Measurements from ENCODE around the gene CDH24. TPM values are rescaled to one million over a fixed set of nuclear protein-coding genes. Genes with fewer than 3 reads are reported as not detected.

CDH24 gene
- total and polyA plus RNA-seq, 2 donors (not counting 3 experiments of a cell fraction or from before 2014, with no cell fraction given): 21.7 to 52.9 TPM

DNA sequence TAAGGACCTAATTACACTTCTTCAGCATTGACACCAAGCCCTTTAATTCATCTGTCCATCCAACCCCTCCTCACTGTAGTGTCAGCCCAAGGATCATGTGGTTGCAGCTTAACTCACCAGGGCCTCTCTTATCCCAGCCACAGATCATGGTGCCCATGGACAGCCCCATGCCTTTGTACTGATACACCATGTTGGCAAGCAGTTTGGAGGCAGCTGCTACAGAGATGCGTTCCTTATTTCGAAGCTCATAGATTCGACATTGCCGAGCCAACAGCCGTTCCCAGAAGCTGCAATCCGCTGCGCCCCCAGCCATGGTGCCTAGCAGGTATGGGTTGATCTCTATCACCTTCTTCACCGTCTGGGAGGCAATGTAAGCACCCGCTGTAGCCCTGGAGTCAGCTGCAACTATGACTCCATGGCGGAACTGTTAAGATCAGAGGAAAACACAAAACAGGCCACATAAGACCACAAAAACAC lies 24.0 kb downstream of the CDH24 start:
- Histone ChIP-seq H4K20me1 (replicated peaks; ENCODE audit: control insufficient read depth, extremely low read depth, insufficient read depth, low read length) (no peaks in the 10 kb centered on the region), H3K4me2 (ENCODE audit: insufficient read depth, low read length) (peak overlapping the region; percentile 66), H3K4me3 (replicated peaks in 1 of 3; ENCODE audit: insufficient read depth in 1 of 3, low read depth in 1 of 3, low read length in 3 of 3) (peak overlapping the region in 1 of 3 experiments; percentile 88), H3K9ac (replicated peaks; ENCODE audit: extremely low read depth, insufficient read depth, low read length) (peak overlapping the region; percentile 93), H3K9me3 (replicated peaks; ENCODE audit: control insufficient read depth, insufficient read depth, low read length) (no peaks in the 10 kb centered on the region), H3K9me1 (replicated peaks; ENCODE audit: control insufficient read depth, extremely low read depth, insufficient read depth, low read length) (no peaks in the 10 kb centered on the region), H3K27me3 (ENCODE audit: control insufficient read depth in 2 of 2, insufficient read depth in 2 of 2, low read length in 2 of 2) (no peaks in the 10 kb centered on the region), H3K79me2 (ENCODE audit: control insufficient read depth, insufficient read depth, low read length) (peaks cover 33% of the 10 kb centered on the region), H2AFZ (ENCODE audit: low read depth, low read length) (no peak overlapping the region), H3K4me1 (ENCODE audit: control insufficient read depth, extremely low read depth, insufficient read depth, low read length) (peaks cover 16% of the 10 kb centered on the region), H3K36me3 (ENCODE audit: control insufficient read depth in 2 of 2, extremely low read depth in 1 of 2, insufficient read depth in 2 of 2, low read length in 2 of 2) (peaks cover 9 to 15% of the 10 kb centered on the region in 2 experiments), H3K27ac (ENCODE audit: insufficient read depth, low read depth, low read length) (no peak overlapping the region)
- BruUV-seq (replicated peaks): no TSS peak
- no peak for TF ChIP-seq POLR2A (IDR thresholded peaks at IDR 0.05; ENCODE audit: low read depth, low read length)
- no peak for TF ChIP-seq POLR2AphosphoS5 (IDR thresholded peaks at IDR 0.05; ENCODE audit: insufficient read depth, low read depth, low read length)
- TF ChIP-seq JUN (IDR thresholded peaks at IDR 0.05; ENCODE audit: borderline replicate concordance, insufficient read depth, insufficient read length, low read depth): no peak
- TF ChIP-seq MYC (IDR thresholded peaks at IDR 0.05; ENCODE audit: low read depth, low read length): no peak
- TF ChIP-seq EZH2 (IDR thresholded peaks at IDR 0.05; ENCODE audit: borderline replicate concordance, low read depth, low read length, severe bottlenecking): no peak
- no peak for TF ChIP-seq FOS (IDR thresholded peaks at IDR 0.05; ENCODE audit: borderline replicate concordance, insufficient read depth, low read length)
- TF ChIP-seq GATA2 (IDR thresholded peaks at IDR 0.05; ENCODE audit: insufficient read depth, insufficient read length, low read depth, low read length): no peak
- TF ChIP-seq, protein P1, sequence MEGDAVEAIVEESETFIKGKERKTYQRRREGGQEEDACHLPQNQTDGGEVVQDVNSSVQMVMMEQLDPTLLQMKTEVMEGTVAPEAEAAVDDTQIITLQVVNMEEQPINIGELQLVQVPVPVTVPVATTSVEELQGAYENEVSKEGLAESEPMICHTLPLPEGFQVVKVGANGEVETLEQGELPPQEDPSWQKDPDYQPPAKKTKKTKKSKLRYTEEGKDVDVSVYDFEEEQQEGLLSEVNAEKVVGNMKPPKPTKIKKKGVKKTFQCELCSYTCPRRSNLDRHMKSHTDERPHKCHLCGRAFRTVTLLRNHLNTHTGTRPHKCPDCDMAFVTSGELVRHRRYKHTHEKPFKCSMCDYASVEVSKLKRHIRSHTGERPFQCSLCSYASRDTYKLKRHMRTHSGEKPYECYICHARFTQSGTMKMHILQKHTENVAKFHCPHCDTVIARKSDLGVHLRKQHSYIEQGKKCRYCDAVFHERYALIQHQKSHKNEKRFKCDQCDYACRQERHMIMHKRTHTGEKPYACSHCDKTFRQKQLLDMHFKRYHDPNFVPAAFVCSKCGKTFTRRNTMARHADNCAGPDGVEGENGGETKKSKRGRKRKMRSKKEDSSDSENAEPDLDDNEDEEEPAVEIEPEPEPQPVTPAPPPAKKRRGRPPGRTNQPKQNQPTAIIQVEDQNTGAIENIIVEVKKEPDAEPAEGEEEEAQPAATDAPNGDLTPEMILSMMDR (IDR thresholded peaks at IDR 0.05; ENCODE audit: extremely low read depth in 1 of 2, insufficient read depth in 1 of 2, low read depth in 1 of 2, low read length in 2 of 2): no peak
- TF ChIP-seq, protein P2, sequence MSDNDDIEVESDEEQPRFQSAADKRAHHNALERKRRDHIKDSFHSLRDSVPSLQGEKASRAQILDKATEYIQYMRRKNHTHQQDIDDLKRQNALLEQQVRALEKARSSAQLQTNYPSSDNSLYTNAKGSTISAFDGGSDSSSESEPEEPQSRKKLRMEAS (IDR thresholded peaks at IDR 0.05; ENCODE audit: insufficient read depth, insufficient read length): no peak
- ChIA-PET CTCF (interaction anchor here (1.0 to 4.4 kb wide), 5 partner anchors 25 to 60 kb away, joined by 3 to 23 read pairs (median 3); no protein-coding TSS in a partner anchor), POLR2A (no interaction called here)
- dilution Hi-C loops (cut with MboI; ENCODE audit: extremely low pct_ligation_motif_present, low sequenced_read_pairs): no loop called here
- DNase-seq (ENCODE audit: low read depth, low spot score) (no peak), FAIRE-seq (no peak)
- intact Hi-C loops (cut with micrococcal nuclease): no loop called here
